IPS-NIHi11 (cell line): ENCODE results near the gene SLC8A3.

Source experiments
- DNase-seq: peaks from one replicate; pipeline ENCODE4 v3.0.0; 2012; ENCODE audit warnings: mixed read lengths, low spot score

SLC8A3 gene

GRCh38 chr14:70023871-70024270, 164.9 kb downstream of the SLC8A3 start:
- no peak for DNase-seq

- no peak for DNase-seq
Observed at GRCh38 chr14:70022771-70023445, 165.8 kb downstream of the SLC8A3 start.

- DNase-seq = no peak
Observed at GRCh38 chr14:70021548-70022220, 167.1 kb downstream of the SLC8A3 start.

- DNase-seq = no peak
Observed at GRCh38 chr14:70020352-70021170, 168.2 kb downstream of the SLC8A3 start.

GRCh38 chr14:70019695-70020094, 169.1 kb downstream of the SLC8A3 start:
- no peak for DNase-seq

- DNase-seq = no peak
Observed at GRCh38 chr14:70018713-70019211, 170.0 kb downstream of the SLC8A3 start.

- no peak for DNase-seq
Observed at GRCh38 chr14:70018230-70018629, 170.5 kb downstream of the SLC8A3 start.

GRCh38 chr14:70014406-70015095, 174.2 kb downstream of the SLC8A3 start:
- DNase-seq = no peak

- peak; percentile 79 for DNase-seq
Observed at GRCh38 chr14:70013271-70013873, 175.4 kb downstream of the SLC8A3 start.

GRCh38 chr14:70011708-70012107, 177.0 kb downstream of the SLC8A3 start:
- DNase-seq = no peak

- no peak for DNase-seq
Observed at GRCh38 chr14:70011098-70011497, 177.7 kb downstream of the SLC8A3 start.

- DNase-seq = no peak
Observed at GRCh38 chr14:70009961-70010360, 178.8 kb downstream of the SLC8A3 start.

- no peak for DNase-seq
Observed at GRCh38 chr14:70008284-70009262, 180.2 kb downstream of the SLC8A3 start.

GRCh38 chr14:70006699-70007098, 182.1 kb downstream of the SLC8A3 start:
- DNase-seq = no peak

GRCh38 chr14:70005281-70005805, 183.4 kb downstream of the SLC8A3 start:
- no peak for DNase-seq

- DNase-seq = no peak
Observed at GRCh38 chr14:70004791-70005190, 184.0 kb downstream of the SLC8A3 start.

- DNase-seq = no peak
Observed at GRCh38 chr14:70002589-70003346, 186.0 kb downstream of the SLC8A3 start.

- no peak for DNase-seq
Observed at GRCh38 chr14:70000601-70001000, 188.2 kb downstream of the SLC8A3 start.

- DNase-seq = no peak
Observed at GRCh38 chr14:69999261-69999674, 189.5 kb downstream of the SLC8A3 start.
